ENCODE results near the gene RAPGEF1. TPM values are rescaled to one million over a fixed set of nuclear protein-coding genes. Genes with fewer than 3 reads are reported as not detected.
A peak's percentile ranks its signal among the peaks of the same experiment; 100 is the strongest.

Gene RAPGEF1
- total and polyA plus RNA-seq, 11 donors: 50.6 to 161 (median 115) TPM

GRCh38 chr9:131530920-131531832 is 208.7 kb downstream of the RAPGEF1 start, which contains the start of gene UCK1:
TSS of gene UCK1 (minus strand) at chr9:131531263. CDS start at chr9:131531174, 89 bp downstream.
- TF ChIP-seq POLR2A (IDR thresholded peaks at IDR 0.05): peak in 1 of 2 donors; percentile 77
- TF ChIP-seq CTCF (IDR thresholded peaks at IDR 0.05): peak in 4 of 12 donors; percentile 1 to 22 (median 4)
- intact Hi-C loops (cut with DNase I): loop anchor here in 1 of 10 donors (10.0 kb wide), 1 partner anchor 214 kb away; the partner anchor contains the start of gene RAPGEF1
- ATAC-seq (peak; percentile 86 to 98 (median 98)), DNase-seq (peak; percentile 82 to 93 (median 85))
- Histone ChIP-seq H3K36me3 (peaks cover 0 to 39% (median 32%) of the 10 kb centered on the region in 9 donors), H3K9me3 (no peaks in the 10 kb centered on the region), H3K27me3 (no peaks in the 10 kb centered on the region), H3K27ac (peak within 1 kb of the TSS; percentile 20 to 96 (median 86)), H3K4me3 (peak within 1 kb of the TSS; percentile 71 to 100 (median 96)), H3K4me1 (peaks cover 3 to 20% (median 11%) of the 10 kb centered on the region in 12 donors)
- 5 to 16% (median 8%) methylated on average over 47 to 103 of the region's 103 CpGs for WGBS, 4 donors

GRCh38 chr9:131530546-131530919 is 209.3 kb downstream of the RAPGEF1 start:
- Histone ChIP-seq H3K4me3 (peak overlapping the region; percentile 71 to 100 (median 96)), H3K27me3 (no peaks in the 10 kb centered on the region), H3K4me1 (peaks cover 3 to 20% (median 11%) of the 10 kb centered on the region in 12 donors), H3K36me3 (peaks cover 0 to 46% (median 39%) of the 10 kb centered on the region in 9 donors), H3K27ac (peak overlapping the region in 11 of 12 donors; percentile 77 to 96 (median 87)), H3K9me3 (no peaks in the 10 kb centered on the region)
- 0 to 4% (median 2%) methylated on average over 10 to 29 of the region's 29 CpGs for WGBS, 4 donors
- peak in 4 of 12 donors; percentile 8 to 43 (median 14) for TF ChIP-seq CTCF (IDR thresholded peaks at IDR 0.05)
- no peak for TF ChIP-seq POLR2A (IDR thresholded peaks at IDR 0.05)
- peak in 2 of 4 donors; percentile 6 to 9 for ATAC-seq
- peak in 3 of 5 donors; percentile 38 to 47 (median 43) for DNase-seq
- intact Hi-C loops (cut with DNase I): loop anchor here in 1 of 10 donors (10.0 kb wide), 1 partner anchor 214 kb away; the partner anchor contains the start of gene RAPGEF1

GRCh38 chr9:131529597-131530545 is 210.0 kb downstream of the RAPGEF1 start:
- 56 to 74% (median 66%) methylated on average over 8 to 24 of the region's 24 CpGs for WGBS, 4 donors
- DNase-seq: no peak
- Histone ChIP-seq H3K27ac (peak overlapping the region in 9 of 12 donors; percentile 77 to 96 (median 87)), H3K4me3 (peak overlapping the region; percentile 71 to 100 (median 96)), H3K4me1 (peaks cover 3 to 20% (median 11%) of the 10 kb centered on the region in 12 donors), H3K27me3 (no peaks in the 10 kb centered on the region), H3K9me3 (no peaks in the 10 kb centered on the region), H3K36me3 (peaks cover 0 to 52% (median 45%) of the 10 kb centered on the region in 9 donors)
- intact Hi-C loops (cut with DNase I): loop anchor here in 3 of 10 donors (10.0 kb wide), 1 partner anchor 215 kb away; the partner anchor contains the start of gene RAPGEF1 (in 3 of the 3)
- TF ChIP-seq CTCF (IDR thresholded peaks at IDR 0.05) (no peak), POLR2A (IDR thresholded peaks at IDR 0.05) (no peak)
- no peak for ATAC-seq
